GM12872 (cell line): ENCODE data around the gene TSACC.

Experiments
- TF ChIP-seq, protein P1 (sequence below): IDR thresholded peaks from 3 replicates; pipeline ENCODE4 v1.5.1; 2011; ENCODE audit warnings: low read depth, mild to moderate bottlenecking, low read length, moderate library complexity; ENCODE audit not compliant: insufficient read depth

Gene TSACC

GRCh38 chr1:156388174-156389137, 50.1 kb downstream of the TSACC start:
- TF ChIP-seq, protein P1, sequence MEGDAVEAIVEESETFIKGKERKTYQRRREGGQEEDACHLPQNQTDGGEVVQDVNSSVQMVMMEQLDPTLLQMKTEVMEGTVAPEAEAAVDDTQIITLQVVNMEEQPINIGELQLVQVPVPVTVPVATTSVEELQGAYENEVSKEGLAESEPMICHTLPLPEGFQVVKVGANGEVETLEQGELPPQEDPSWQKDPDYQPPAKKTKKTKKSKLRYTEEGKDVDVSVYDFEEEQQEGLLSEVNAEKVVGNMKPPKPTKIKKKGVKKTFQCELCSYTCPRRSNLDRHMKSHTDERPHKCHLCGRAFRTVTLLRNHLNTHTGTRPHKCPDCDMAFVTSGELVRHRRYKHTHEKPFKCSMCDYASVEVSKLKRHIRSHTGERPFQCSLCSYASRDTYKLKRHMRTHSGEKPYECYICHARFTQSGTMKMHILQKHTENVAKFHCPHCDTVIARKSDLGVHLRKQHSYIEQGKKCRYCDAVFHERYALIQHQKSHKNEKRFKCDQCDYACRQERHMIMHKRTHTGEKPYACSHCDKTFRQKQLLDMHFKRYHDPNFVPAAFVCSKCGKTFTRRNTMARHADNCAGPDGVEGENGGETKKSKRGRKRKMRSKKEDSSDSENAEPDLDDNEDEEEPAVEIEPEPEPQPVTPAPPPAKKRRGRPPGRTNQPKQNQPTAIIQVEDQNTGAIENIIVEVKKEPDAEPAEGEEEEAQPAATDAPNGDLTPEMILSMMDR: no peak

GRCh38 chr1:156389311-156389710, 51.0 kb downstream of the TSACC start:
- TF ChIP-seq, protein P1: no peak

- TF ChIP-seq, protein P1: no peak
These were observed 52.4 kb downstream of the TSACC start for GRCh38 chr1:156390469-156391365.

DNA sequence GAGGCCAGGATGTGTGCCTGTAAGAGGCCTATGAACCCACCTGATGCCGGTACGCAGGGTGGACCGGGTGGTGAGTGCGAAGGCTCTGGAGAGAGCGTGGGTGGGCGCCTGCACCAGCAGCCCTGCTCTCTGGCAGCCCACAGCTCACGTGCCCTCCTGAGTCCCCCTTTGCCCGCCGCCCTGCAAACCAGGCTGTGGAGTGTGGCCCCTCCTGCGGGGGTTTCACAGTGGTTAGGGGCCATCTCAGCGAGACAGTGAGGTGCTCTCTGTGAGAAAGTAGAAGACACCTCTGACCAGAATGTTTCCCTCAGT, 53.0 kb downstream of the TSACC start:
- TF ChIP-seq, protein P1: no peak

DNA sequence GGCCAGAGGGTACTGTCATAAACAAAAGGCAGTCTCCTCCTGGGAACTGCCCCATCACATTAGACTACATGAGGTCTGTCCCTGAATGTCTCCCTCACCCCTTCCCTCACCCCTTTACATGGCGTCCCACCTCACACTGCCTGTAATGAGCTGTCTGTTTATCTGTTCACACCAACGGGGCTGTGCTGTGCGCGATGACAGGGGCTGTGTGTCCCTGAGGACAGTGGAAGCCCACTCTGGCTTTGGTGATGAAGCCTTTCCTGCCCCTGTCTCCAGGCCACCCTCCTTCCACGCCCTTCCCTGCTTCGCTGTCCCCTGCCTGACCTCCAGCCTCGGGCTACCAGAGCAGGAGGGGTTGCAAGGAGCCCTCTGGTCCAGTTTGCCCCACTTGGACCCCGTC, 53.4 kb downstream of the TSACC start:
- TF ChIP-seq, protein P1: no peak

- TF ChIP-seq, protein P1: no peak
These were observed 54.1 kb downstream of the TSACC start for GRCh38 chr1:156392452-156392853.

DNA sequence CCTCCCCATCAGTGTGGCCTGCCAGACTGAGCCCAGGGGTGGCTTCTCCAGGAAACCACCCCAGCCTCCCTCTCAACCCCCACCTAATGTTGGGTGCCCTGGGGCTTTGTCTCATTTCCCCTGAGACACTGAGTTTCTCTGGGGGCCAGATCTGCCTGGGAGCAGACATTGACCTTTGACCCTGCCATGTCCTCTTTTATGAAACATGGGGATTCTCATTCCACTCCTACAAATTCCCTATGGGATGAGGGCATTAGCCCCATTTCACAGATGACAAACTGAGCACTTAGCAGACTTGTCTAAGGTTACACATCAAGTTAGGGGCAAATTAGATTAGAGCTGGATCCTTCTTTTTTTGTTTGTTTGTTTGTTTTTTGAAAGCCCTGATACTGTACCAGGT, 54.8 kb downstream of the TSACC start:
- TF ChIP-seq, protein P1: no peak
